Liver (tissue), 6 donors: Measurements from ENCODE around the gene ANKRD9. TPM values are rescaled to one million over a fixed set of nuclear protein-coding genes. Genes with fewer than 3 reads are reported as not detected.

Source experiments
- ATF3 ChIP-seq: IDR thresholded peaks from 2 replicates; pipeline ENCODE4 v1.6.1; 2016; ENCODE audit warnings: antibody characterized with exemption
- EGR1 ChIP-seq, 2 donors: IDR thresholded peaks; 2 replicates each; pipeline ENCODE4 v1.6.1; 2016 to 2018; ENCODE audit warnings: antibody characterized with exemption in 2 of 2, low read depth in 2 of 2
- polyA plus RNA-seq, 2 donors: library from polyadenylated mRNA; stranded (reverse) in 1 of 2; unstranded in 1 of 2; fragments of 200-250 nt in 1 of 2; fragments of >200 nt in 1 of 2; fragmentation: Nextera tagmentation in 1 of 2; extraction: Ambion mirVana in 1 of 2; gene quantifications; one replicate each; pipeline versions ENCODE4 v1.2.1 to v1.2.3, GENCODE V29; 2013 to 2015
- small RNA-seq: library from RNA; depleted of rRNA; stranded (forward); fragments of <200 nt; gene quantifications from one replicate; pipeline ENCODE3, GENCODE V24; 2014
- total RNA-seq, 2 donors: library from RNA; depleted of rRNA; stranded (reverse); fragments of >200 nt; gene quantifications; one replicate each; pipeline ENCODE4 v1.2.3, GENCODE V29; 2014
- donor health status: healthy.
- donor health status: healthy.
- donor health status: healthy.

The ANKRD9 gene
- total and polyA plus RNA-seq, 4 donors: 1.5 to 67.5 (median 7.5) TPM

GRCh38 chr14:102452302-102452701 is 57.3 kb downstream of the ANKRD9 start (continued):
- TF ChIP-seq EGR1 (IDR thresholded peaks at IDR 0.05; ENCODE audit: low read depth in 2 of 2) (no peak), ATF3 (no peak)

Small RNA genes within 50 kb of the gene (small RNA-seq; reads per million reads assigned to genes)
- not detected for gene MIR4309

Other genes starting within 250 kb of the ANKRD9 start
- 1 to 10 TPM; 2.4 to 6.4 TPM for gene MOK, start 204.6 kb downstream of the ANKRD9 start, total RNA-seq
- gene MOK, start 204.6 kb downstream of the ANKRD9 start, polyA plus RNA-seq: 1 to 10 TPM; 2.8 to 2.9 TPM
- 1 to 10 TPM; 5.3 to 5.6 TPM for gene ZNF839, start 190.0 kb downstream of the ANKRD9 start, total RNA-seq
- gene ZNF839, start 190.0 kb downstream of the ANKRD9 start, polyA plus RNA-seq: 1 to 10 TPM; 3.1 to 3.3 TPM
- 10 to 100 TPM; 25.1 to 30.1 TPM for gene CINP, start 146.9 kb downstream of the ANKRD9 start, total RNA-seq
- 10 to 100 TPM; 30.3 to 34.6 TPM for gene CINP, start 146.9 kb downstream of the ANKRD9 start, polyA plus RNA-seq
- 10 to 100 TPM in 1 of 2 donors, 1 to 10 TPM in 1; 6.3 to 12.6 TPM for gene TECPR2, start 146.8 kb downstream of the ANKRD9 start, total RNA-seq
- 1 to 10 TPM; 2.0 to 4.1 TPM for gene TECPR2, start 146.8 kb downstream of the ANKRD9 start, polyA plus RNA-seq
- gene RCOR1, start 82.9 kb upstream of the ANKRD9 start, total RNA-seq: 10 to 100 TPM in 1 of 2 donors, 1 to 10 TPM in 1; 6.9 to 17.0 TPM
- 1 to 10 TPM; 4.2 to 4.6 TPM for gene RCOR1, start 82.9 kb upstream of the ANKRD9 start, polyA plus RNA-seq